Activated CD8-positive, alpha-beta memory T cell treated with anti-CD3 and anti-CD28 coated beads, Interleukin-2, amount 10 ng/mL, durations not matched to agents 7 days and 5 days (primary cell): ENCODE data around the gene SGK1. TPM values are rescaled to one million over a fixed set of nuclear protein-coding genes. Genes with fewer than 3 reads are reported as not detected.

ENCODE experiments used
- ATAC-seq: fragments of 150-1000 bp; cut with Tn5 transposase; one replicate; pipeline ENCODE4 v1.10.0; 2021; ENCODE audit warnings: moderate library complexity
- CTCF ChIA-PET: fragments of 350-600 bp; sonication (Branson Sonifier 250); formaldehyde crosslinking; loops from one replicate; lab custom pipeline; 2021; ENCODE audit warnings: antibody characterized with exemption; lab: Charles Lee
- DNase-seq: peaks from one replicate; pipeline ENCODE4 v3.0.0-alpha.2; 2020
- H3K27ac Mint-ChIP-seq: one replicate; pipeline ENCODE4 v1.8.0; 2021; ENCODE audit warnings: mild to moderate bottlenecking, mixed read lengths
- H3K27me3 Mint-ChIP-seq: one replicate; pipeline ENCODE4 v1.8.0; 2021; ENCODE audit warnings: mixed read lengths
- H3K36me3 Mint-ChIP-seq: one replicate; pipeline ENCODE4 v1.8.0; 2021; ENCODE audit warnings: mild to moderate bottlenecking, mixed read lengths
- H3K4me1 Mint-ChIP-seq: one replicate; pipeline ENCODE4 v1.8.0; 2021; ENCODE audit warnings: mixed read lengths
- H3K4me3 Mint-ChIP-seq: one replicate; pipeline ENCODE4 v1.8.0; 2021; ENCODE audit warnings: mild to moderate bottlenecking, moderate library complexity, mixed read lengths
- H3K9me3 Mint-ChIP-seq: one replicate; pipeline ENCODE4 v1.8.0; 2022; ENCODE audit warnings: low read depth, mixed read lengths
- total RNA-seq, 2 experiments: library from RNA; stranded (reverse); gene quantifications; one replicate each; pipeline ENCODE4 v1.2.3, GENCODE V29; 2021

The SGK1 gene
- total RNA-seq, 2 experiments from 2014 or later, result 14.8 to 36.5 TPM

DNA sequence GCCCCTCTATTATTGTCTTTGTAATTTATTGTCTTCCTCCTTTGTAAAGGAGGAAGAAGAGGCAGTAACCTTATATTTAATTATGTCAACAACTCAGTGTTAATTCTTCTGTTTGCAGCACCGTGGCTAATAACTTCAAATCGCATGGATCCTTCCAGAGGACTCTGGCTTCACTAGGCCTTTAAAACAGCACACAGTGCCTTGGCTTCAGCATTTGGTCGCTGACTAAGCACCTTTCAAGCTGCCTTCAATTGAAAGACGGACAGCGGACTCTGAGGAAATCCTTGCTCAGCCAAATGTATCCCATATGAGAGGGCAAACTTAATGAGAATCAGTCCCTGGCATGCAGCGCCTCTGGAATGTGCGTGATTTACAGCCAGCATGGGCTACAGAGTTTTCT lies 64.2 kb downstream of the SGK1 start:
- Mint-ChIP-seq H3K9me3 (no peaks in the 10 kb centered on the region), H3K27me3 (no peaks in the 10 kb centered on the region), H3K36me3 (peaks cover 4% of the 10 kb centered on the region), H3K27ac (no peak overlapping the region), H3K4me1 (peaks cover 20% of the 10 kb centered on the region), H3K4me3 (no peak overlapping the region)
- CTCF ChIA-PET, result no interaction called here
- ATAC-seq (no peak), DNase-seq (no peak)

DNA sequence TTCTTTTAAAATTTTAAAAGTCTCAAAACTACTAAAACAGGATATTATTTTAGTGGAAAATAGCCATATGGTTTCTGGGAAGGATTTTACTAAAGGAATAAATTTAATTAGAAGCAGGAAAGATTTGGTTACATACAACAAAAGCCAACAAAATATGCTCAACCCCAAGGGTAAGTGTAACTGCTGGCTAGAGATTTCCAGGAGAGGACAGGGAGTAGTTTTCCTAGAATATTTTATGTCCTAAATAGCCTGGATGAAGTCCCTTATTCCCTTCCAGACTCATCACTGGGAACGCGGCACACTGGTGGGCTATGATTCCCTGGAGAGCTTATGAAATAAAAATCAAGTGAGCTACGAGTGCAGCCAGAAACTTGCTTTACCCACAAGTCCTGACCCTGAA lies 66.6 kb downstream of the SGK1 start:
- Mint-ChIP-seq H3K4me1 (peaks cover 40% of the 10 kb centered on the region), H3K36me3 (peaks cover 4% of the 10 kb centered on the region), H3K27ac (no peak overlapping the region), H3K4me3 (no peak overlapping the region), H3K9me3 (no peaks in the 10 kb centered on the region), H3K27me3 (no peaks in the 10 kb centered on the region)
- no peak for DNase-seq
- no peak for ATAC-seq
- CTCF ChIA-PET, result no interaction called here

DNA sequence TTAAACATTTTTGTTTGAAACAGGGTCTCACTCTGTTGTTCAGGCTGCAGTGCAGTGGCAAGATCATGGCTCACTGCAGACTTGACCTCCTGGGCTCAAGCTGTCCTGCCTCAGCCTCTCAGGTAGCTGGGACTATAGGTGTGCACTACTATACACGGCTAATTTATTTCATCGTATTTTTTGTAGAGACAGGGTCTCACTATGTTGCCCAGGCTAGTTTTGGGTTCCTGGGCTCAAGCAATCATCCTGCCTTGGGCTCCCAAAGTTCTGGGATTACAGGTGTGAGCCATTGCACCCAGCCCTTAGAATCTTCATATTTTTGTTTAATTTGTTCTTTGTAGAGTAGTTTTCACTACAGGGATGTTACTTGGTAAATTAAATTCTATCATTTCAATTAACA lies 67.1 kb downstream of the SGK1 start:
- H3K27me3 Mint-ChIP-seq, result no peaks in the 10 kb centered on the region
- no peak overlapping the region for H3K27ac Mint-ChIP-seq
- no peaks in the 10 kb centered on the region for H3K9me3 Mint-ChIP-seq

DNA sequence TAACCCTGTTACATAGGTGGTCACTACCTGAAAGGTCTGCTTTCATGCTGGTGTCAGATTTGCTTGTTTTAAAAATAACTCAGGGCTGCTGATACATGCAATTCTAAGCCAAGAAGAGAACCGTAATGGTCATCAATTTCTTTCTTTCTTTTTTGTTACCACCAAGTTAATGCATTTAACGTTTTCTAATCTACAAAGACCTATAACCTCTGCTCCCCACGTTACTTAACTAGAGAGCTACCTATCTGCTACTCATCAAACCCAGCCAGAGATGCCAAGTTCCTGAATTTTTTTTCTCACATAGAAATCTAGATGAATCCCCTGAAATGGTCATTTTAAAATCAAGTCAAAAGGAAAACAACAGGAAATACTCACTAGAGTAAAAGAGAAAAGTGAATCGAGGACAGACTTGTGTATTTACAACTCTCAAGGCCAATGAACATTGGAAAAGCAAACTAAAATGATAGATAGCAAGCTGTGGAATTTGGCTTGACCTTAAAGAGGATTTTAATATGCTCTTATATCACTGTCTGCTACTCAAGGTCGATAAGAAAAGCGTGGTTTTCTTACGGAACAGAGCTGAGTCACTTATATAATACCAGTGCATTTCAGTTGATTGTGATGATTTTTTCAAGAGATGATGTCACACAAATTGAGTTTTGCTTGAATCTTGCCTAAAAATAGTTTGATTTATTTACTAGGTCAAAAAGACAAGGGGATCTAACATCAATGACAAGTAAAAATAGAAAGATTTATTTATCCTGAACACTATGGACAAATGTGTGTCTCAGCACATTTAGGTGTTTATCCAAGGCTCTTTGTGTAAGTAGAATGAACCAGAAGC lies 67.9 kb downstream of the SGK1 start:
- Mint-ChIP-seq H3K4me1 (peaks cover 52% of the 10 kb centered on the region), H3K27ac (peak overlapping the region; percentile 4), H3K36me3 (peaks cover 4% of the 10 kb centered on the region), H3K4me3 (no peak overlapping the region), H3K9me3 (no peaks in the 10 kb centered on the region), H3K27me3 (no peaks in the 10 kb centered on the region)
- ATAC-seq, result no peak
- CTCF ChIA-PET, result interaction anchor here (0.9 to 1.2 kb wide), 4 partner anchors 9 to 73 kb away, joined by 3 read pairs; no protein-coding TSS in a partner anchor
- DNase-seq, result no peak

More for the DNA sequence above, 67.1 kb downstream of the SGK1 start:
- Mint-ChIP-seq H3K4me3 (no peak overlapping the region), H3K36me3 (peaks cover 4% of the 10 kb centered on the region), H3K4me1 (peaks cover 44% of the 10 kb centered on the region)
- DNase-seq (no peak), ATAC-seq (no peak)
- CTCF ChIA-PET, result interaction anchor here (0.9 to 1.1 kb wide), 2 partner anchors 10 to 37 kb away, joined by 3 read pairs; no protein-coding TSS in a partner anchor

- Mint-ChIP-seq H3K4me3 (no peak overlapping the region), H3K36me3 (peaks cover 4% of the 10 kb centered on the region), H3K4me1 (peaks cover 52% of the 10 kb centered on the region), H3K27me3 (no peaks in the 10 kb centered on the region), H3K27ac (no peak overlapping the region), H3K9me3 (no peaks in the 10 kb centered on the region)
- DNase-seq, result no peak
- CTCF ChIA-PET, result interaction anchor here (1.0 to 1.2 kb wide), 2 partner anchors 9 to 73 kb away, joined by 3 read pairs; no protein-coding TSS in a partner anchor
- ATAC-seq, result no peak
Measured at GRCh38 chr6:134249239-134249758, 68.6 kb downstream of the SGK1 start.

- H3K4me3 Mint-ChIP-seq, result no peak overlapping the region
- H3K27ac Mint-ChIP-seq, result peak overlapping the region; percentile 76
- no peaks in the 10 kb centered on the region for H3K27me3 Mint-ChIP-seq
- DNase-seq (no peak), ATAC-seq (no peak)
- H3K36me3 Mint-ChIP-seq, result peaks cover 5% of the 10 kb centered on the region
- peaks cover 52% of the 10 kb centered on the region for H3K4me1 Mint-ChIP-seq
- CTCF ChIA-PET, result interaction anchor here (0.7 to 1.2 kb wide), 3 partner anchors 8 to 69 kb away, joined by 3 read pairs; no protein-coding TSS in a partner anchor
- H3K9me3 Mint-ChIP-seq, result no peaks in the 10 kb centered on the region
Measured at GRCh38 chr6:134247844-134248580, 69.9 kb downstream of the SGK1 start.

- H3K9me3 Mint-ChIP-seq, result no peaks in the 10 kb centered on the region
- H3K27me3 Mint-ChIP-seq, result no peaks in the 10 kb centered on the region
- peaks cover 5% of the 10 kb centered on the region for H3K36me3 Mint-ChIP-seq
- ATAC-seq (peak; percentile 86), DNase-seq (peak; percentile 82)
- H3K4me3 Mint-ChIP-seq, result no peak overlapping the region
- CTCF ChIA-PET, result interaction anchor here (1.0 kb wide), 1 partner anchor 25 kb away, joined by 3 read pairs; no protein-coding TSS in a partner anchor
- H3K27ac Mint-ChIP-seq, result peak overlapping the region; percentile 76
- peaks cover 52% of the 10 kb centered on the region for H3K4me1 Mint-ChIP-seq
Measured at GRCh38 chr6:134247231-134247833, 70.6 kb downstream of the SGK1 start.

- H3K36me3 Mint-ChIP-seq, result peaks cover 9% of the 10 kb centered on the region
- peaks cover 3% of the 10 kb centered on the region for H3K9me3 Mint-ChIP-seq
- ATAC-seq (no peak), DNase-seq (no peak)
- CTCF ChIA-PET, result interaction anchor here (0.6 to 1.0 kb wide), 3 partner anchors 9 to 869 kb away, joined by 3 read pairs; no protein-coding TSS in a partner anchor
- no peaks in the 10 kb centered on the region for H3K27me3 Mint-ChIP-seq
- peaks cover 62% of the 10 kb centered on the region for H3K4me1 Mint-ChIP-seq
- H3K27ac Mint-ChIP-seq, result no peak overlapping the region
- no peak overlapping the region for H3K4me3 Mint-ChIP-seq
Measured at GRCh38 chr6:134245706-134246105, 72.2 kb downstream of the SGK1 start.

DNA sequence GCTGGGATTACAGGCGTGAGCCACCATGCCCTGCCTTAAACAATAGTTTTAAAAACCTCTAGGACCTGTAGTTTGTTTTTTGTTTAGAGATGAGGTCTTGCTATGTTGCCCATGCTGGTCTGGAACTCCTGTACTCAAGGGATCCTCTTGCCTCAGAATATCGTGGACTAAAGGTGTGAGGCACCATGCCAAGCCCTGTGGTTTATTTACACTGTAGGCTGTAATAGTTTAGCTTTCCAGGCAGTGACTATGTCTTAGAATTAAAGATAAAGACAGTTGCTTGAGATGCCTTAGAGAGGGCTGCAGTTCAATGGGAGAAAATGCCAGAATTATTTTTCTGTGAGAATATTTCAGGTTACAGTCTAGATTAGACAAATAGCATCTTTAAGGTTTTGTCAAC lies 72.9 kb downstream of the SGK1 start:
- Mint-ChIP-seq H3K9me3 (peaks cover 3% of the 10 kb centered on the region), H3K36me3 (peaks cover 11% of the 10 kb centered on the region), H3K4me3 (no peak overlapping the region), H3K27me3 (no peaks in the 10 kb centered on the region), H3K27ac (peak overlapping the region; percentile 16), H3K4me1 (peaks cover 62% of the 10 kb centered on the region)
- no peak for ATAC-seq
- CTCF ChIA-PET, result interaction anchor here (0.6 to 1.0 kb wide), 2 partner anchors 8 to 67 kb away, joined by 3 read pairs; no protein-coding TSS in a partner anchor
- no peak for DNase-seq

DNA sequence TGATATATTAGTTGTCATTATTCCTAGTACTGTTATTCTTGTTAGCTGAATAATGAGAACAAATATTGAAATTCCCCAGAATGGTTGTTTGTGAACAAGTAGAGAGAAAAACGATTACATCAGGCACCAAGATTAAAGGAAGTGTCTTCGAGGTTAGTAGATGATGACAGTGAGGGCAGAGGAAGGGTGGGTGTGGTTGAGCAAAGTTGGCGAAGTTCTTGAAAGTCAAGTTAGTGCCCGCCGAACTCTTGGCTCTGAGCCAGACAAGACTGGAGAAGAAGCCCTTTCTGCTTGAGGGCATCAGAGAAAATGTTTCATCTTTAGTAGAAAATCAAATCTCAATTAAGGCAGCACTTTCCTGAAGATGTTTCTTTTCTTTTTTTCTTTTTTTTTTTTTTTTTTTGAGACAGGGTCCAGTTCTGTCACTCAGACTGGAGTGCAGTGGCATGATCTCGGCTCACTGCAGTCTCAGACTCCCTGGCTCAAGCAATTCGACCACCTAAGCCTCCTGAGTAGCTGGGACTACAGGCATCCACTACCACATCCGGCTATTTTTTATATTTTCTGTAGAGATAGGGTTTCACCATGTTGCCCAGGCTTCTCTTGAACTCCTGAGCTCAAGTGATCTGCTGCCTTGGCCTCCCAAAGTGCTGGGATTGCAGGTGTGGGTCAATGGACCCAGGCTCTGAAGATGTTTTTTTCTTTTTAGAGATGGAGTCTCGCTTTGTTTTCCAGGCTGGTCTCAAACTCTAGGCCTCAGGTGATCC lies 77.1 kb downstream of the SGK1 start:
- peaks cover 48% of the 10 kb centered on the region for H3K4me1 Mint-ChIP-seq
- peak overlapping the region; percentile 96 for H3K27ac Mint-ChIP-seq
- H3K4me3 Mint-ChIP-seq, result peak overlapping the region; percentile 33
- CTCF ChIA-PET, result interaction anchor here (0.7 to 1.6 kb wide), 3 partner anchors 8 to 400 kb away, joined by 3 to 4 read pairs (median 3); no protein-coding TSS in a partner anchor
- ATAC-seq (peak; percentile 78), DNase-seq (peak; percentile 86)
- peaks cover 10% of the 10 kb centered on the region for H3K36me3 Mint-ChIP-seq
- H3K9me3 Mint-ChIP-seq, result peaks cover 3% of the 10 kb centered on the region
- no peaks in the 10 kb centered on the region for H3K27me3 Mint-ChIP-seq

GRCh38 chr6:134238960-134239795 lies 78.7 kb downstream of the SGK1 start:
- CTCF ChIA-PET, result interaction anchor here (1.6 kb wide), 1 partner anchor 401 kb away, joined by 4 read pairs; no protein-coding TSS in a partner anchor

More at GRCh38 chr6:134238960-134239795, 78.7 kb downstream of the SGK1 start:
- Mint-ChIP-seq H3K27me3 (no peaks in the 10 kb centered on the region), H3K4me3 (no peak overlapping the region), H3K9me3 (peaks cover 3% of the 10 kb centered on the region), H3K27ac (peak overlapping the region; percentile 96), H3K4me1 (peaks cover 49% of the 10 kb centered on the region), H3K36me3 (peaks cover 10% of the 10 kb centered on the region)
- ATAC-seq (no peak), DNase-seq (no peak)
